ENCODE measurements around the gene FOXS1.

Gene FOXS1

GRCh38 chr20:31861385-31862156 is 16.2 kb upstream of the FOXS1 start:
- DNase-seq (ENCODE audit: low read depth, low spot score): peak; percentile 23

- no peak for DNase-seq (ENCODE audit: low read depth, low spot score)
Measured at GRCh38 chr20:31861135-31861384, 15.7 kb upstream of the FOXS1 start.

- no peak for DNase-seq (ENCODE audit: low read depth, low spot score)
Measured at GRCh38 chr20:31860390-31861134, 15.2 kb upstream of the FOXS1 start.

GRCh38 chr20:31859998-31860380 is 14.6 kb upstream of the FOXS1 start:
- DNase-seq (ENCODE audit: low read depth, low spot score): no peak

- DNase-seq (ENCODE audit: low read depth, low spot score): no peak
Measured at GRCh38 chr20:31859266-31859997, 14.0 kb upstream of the FOXS1 start.

GRCh38 chr20:31858760-31859083 is 13.3 kb upstream of the FOXS1 start:
- no peak for DNase-seq (ENCODE audit: low read depth, low spot score)

- DNase-seq (ENCODE audit: low read depth, low spot score): no peak
Measured at GRCh38 chr20:31857861-31858759, 12.7 kb upstream of the FOXS1 start.

- no peak for DNase-seq (ENCODE audit: low read depth, low spot score)
Measured at GRCh38 chr20:31856516-31856915, 11.1 kb upstream of the FOXS1 start.

GRCh38 chr20:31853481-31853880 is 8.1 kb upstream of the FOXS1 start:
- no peak for DNase-seq (ENCODE audit: low read depth, low spot score)

- DNase-seq (ENCODE audit: low read depth, low spot score): no peak
Measured at GRCh38 chr20:31851240-31851955, 6.0 kb upstream of the FOXS1 start.

GRCh38 chr20:31849306-31849930 is 4.0 kb upstream of the FOXS1 start:
- DNase-seq (ENCODE audit: low read depth, low spot score): no peak

- DNase-seq (ENCODE audit: low read depth, low spot score): no peak
Measured at GRCh38 chr20:31848088-31848999, 2.9 kb upstream of the FOXS1 start.

- no peak for DNase-seq (ENCODE audit: low read depth, low spot score)
Measured at GRCh38 chr20:31846793-31847138, 1.4 kb upstream of the FOXS1 start.

- no peak for DNase-seq (ENCODE audit: low read depth, low spot score)
Measured at GRCh38 chr20:31844737-31845299, 586 bp downstream of the FOXS1 start.

- no peak for DNase-seq (ENCODE audit: low read depth, low spot score)
Measured at GRCh38 chr20:31843881-31844280, 1.5 kb downstream of the FOXS1 start.

- DNase-seq (ENCODE audit: low read depth, low spot score): no peak
Measured at GRCh38 chr20:31843288-31843687, 2.1 kb downstream of the FOXS1 start.

GRCh38 chr20:31842471-31843157 is 2.8 kb downstream of the FOXS1 start:
- no peak for DNase-seq (ENCODE audit: low read depth, low spot score)

GRCh38 chr20:31841928-31842327 is 3.5 kb downstream of the FOXS1 start:
- DNase-seq (ENCODE audit: low read depth, low spot score): no peak
